Calu3 (cell line): ENCODE data around the gene RPTOR. TPM values are rescaled to one million over a fixed set of nuclear protein-coding genes. Genes with fewer than 3 reads are reported as not detected.
"Not testable (repeated sequence)": the region's sequence is repeated elsewhere in the genome, so short reads cannot be mapped to it uniquely, and the experiment has no call there.

Source experiments
- BruUV-seq: library from RNA; stranded (reverse); fragments of 400-500 nt; replicated peaks from 2 replicates; lab custom pipeline; 2021; lab: Mats Ljungman, UMichigan
- CTCF ChIA-PET: fragments of 300-600 bp; sonication (Branson Sonifier 250); formaldehyde crosslinking; loops from one replicate; lab custom pipeline; 2022; ENCODE audit warnings: antibody characterized with exemption; lab: Charles Lee
- DNase-seq: peaks from one replicate; pipeline ENCODE4 v3.0.0; 2022
- H3K27ac Mint-ChIP-seq: one replicate; pipeline ENCODE4 v1.8.0; 2022; ENCODE audit warnings: mixed read lengths; ENCODE audit not compliant: unreplicated experiment
- H3K27me3 Mint-ChIP-seq: one replicate; pipeline ENCODE4 v1.8.0; 2022; ENCODE audit warnings: mixed read lengths; ENCODE audit not compliant: unreplicated experiment
- H3K36me3 Mint-ChIP-seq: one replicate; pipeline ENCODE4 v1.8.0; 2022; ENCODE audit warnings: mild to moderate bottlenecking, moderate library complexity, mixed read lengths; ENCODE audit not compliant: insufficient read depth, unreplicated experiment
- H3K4me1 Mint-ChIP-seq: one replicate; pipeline ENCODE4 v1.8.0; 2022; ENCODE audit warnings: mild to moderate bottlenecking, low read depth, mixed read lengths; ENCODE audit not compliant: unreplicated experiment
- H3K4me3 Mint-ChIP-seq: one replicate; pipeline ENCODE4 v1.8.0; 2022; ENCODE audit warnings: mild to moderate bottlenecking, low read depth, moderate library complexity, mixed read lengths; ENCODE audit not compliant: unreplicated experiment
- H3K9me3 Mint-ChIP-seq: one replicate; pipeline ENCODE4 v1.8.0; 2022; ENCODE audit warnings: low read depth, mixed read lengths; ENCODE audit not compliant: unreplicated experiment
- intact Hi-C: fragments of 100-400 bp; cut with micrococcal nuclease; formaldehyde crosslinking; loops from one replicate; pipeline ENCODE4 v1.10.0; 2022; ENCODE audit not compliant: unreplicated experiment
- total RNA-seq: library from RNA; stranded (reverse); gene quantifications from 2 replicates; pipeline ENCODE4 v1.2.3, GENCODE V29; 2022
- TF ChIP-seq, protein P1 (sequence below): fragments of 200-600 bp; IDR thresholded peaks from one replicate; pipeline ENCODE4 v1.8.0; 2022; ENCODE audit warnings: antibody characterized with exemption; ENCODE audit not compliant: unreplicated experiment

RPTOR gene
- total RNA-seq, 1 experiment from 2014 or later, result 41.8 TPM

DNA sequence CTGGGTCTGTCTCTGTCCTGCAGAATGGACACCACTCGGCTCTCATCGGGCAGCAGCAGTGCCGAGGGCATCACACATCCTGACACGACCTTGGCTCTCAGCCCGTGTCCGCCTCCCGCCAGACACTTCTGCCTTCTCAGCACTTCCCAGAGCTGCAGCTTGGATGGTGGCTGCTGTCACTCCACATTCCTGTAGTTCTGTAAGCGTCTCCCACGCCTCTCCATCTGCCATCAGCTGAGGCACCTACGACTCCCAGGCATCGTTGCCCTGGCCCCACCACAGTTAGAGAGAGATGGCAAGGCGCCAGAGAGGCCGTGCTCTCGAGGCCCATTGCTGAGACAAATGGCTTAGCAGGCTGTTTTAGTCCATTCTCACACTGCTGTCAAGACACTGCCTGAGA lies 251.1 kb downstream of the RPTOR start:
- H3K4me1 Mint-ChIP-seq, result peaks cover 35% of the 10 kb centered on the region
- CTCF ChIA-PET, result no interaction called here
- BruUV-seq, result no TSS peak
- H3K27ac Mint-ChIP-seq, result no peak overlapping the region
- intact Hi-C loops, result no loop called here
- peaks cover 11% of the 10 kb centered on the region for H3K36me3 Mint-ChIP-seq
- DNase-seq, result no peak
- no peak overlapping the region for H3K4me3 Mint-ChIP-seq
- H3K9me3 Mint-ChIP-seq, result no peaks in the 10 kb centered on the region
- no peaks in the 10 kb centered on the region for H3K27me3 Mint-ChIP-seq
- TF ChIP-seq, protein P1, sequence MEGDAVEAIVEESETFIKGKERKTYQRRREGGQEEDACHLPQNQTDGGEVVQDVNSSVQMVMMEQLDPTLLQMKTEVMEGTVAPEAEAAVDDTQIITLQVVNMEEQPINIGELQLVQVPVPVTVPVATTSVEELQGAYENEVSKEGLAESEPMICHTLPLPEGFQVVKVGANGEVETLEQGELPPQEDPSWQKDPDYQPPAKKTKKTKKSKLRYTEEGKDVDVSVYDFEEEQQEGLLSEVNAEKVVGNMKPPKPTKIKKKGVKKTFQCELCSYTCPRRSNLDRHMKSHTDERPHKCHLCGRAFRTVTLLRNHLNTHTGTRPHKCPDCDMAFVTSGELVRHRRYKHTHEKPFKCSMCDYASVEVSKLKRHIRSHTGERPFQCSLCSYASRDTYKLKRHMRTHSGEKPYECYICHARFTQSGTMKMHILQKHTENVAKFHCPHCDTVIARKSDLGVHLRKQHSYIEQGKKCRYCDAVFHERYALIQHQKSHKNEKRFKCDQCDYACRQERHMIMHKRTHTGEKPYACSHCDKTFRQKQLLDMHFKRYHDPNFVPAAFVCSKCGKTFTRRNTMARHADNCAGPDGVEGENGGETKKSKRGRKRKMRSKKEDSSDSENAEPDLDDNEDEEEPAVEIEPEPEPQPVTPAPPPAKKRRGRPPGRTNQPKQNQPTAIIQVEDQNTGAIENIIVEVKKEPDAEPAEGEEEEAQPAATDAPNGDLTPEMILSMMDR, result no peak

DNA sequence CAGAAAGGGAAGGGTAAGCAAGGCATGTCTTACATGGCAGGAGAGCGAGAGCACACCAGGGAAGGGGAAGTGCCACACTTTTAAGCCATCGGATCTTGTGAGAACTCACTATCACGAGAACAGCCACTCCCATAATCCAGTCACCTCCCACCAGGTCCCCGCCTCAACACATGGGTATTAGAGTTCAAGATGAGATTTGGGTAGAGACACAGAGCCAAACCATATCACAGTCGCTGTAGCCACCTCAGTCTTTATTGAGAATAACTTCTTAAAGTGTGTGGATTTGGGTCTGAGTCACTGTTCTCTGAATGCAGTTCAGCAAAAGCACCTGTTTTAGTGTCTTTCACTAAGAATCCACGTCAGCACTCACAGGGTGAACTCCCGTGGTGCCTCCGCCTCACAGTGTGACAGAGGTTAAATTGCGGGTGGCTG lies 251.8 kb downstream of the RPTOR start:
- H3K9me3 Mint-ChIP-seq, result no peaks in the 10 kb centered on the region
- no peaks in the 10 kb centered on the region for H3K27me3 Mint-ChIP-seq
- CTCF ChIA-PET, result no interaction called here
- no peak overlapping the region for H3K4me3 Mint-ChIP-seq
- peaks cover 11% of the 10 kb centered on the region for H3K36me3 Mint-ChIP-seq
- TF ChIP-seq, protein P1, result no peak
- no peak for DNase-seq
- intact Hi-C loops, result no loop called here
- H3K27ac Mint-ChIP-seq, result no peak overlapping the region
- peaks cover 28% of the 10 kb centered on the region for H3K4me1 Mint-ChIP-seq
- no TSS peak for BruUV-seq

- H3K4me3 Mint-ChIP-seq, H3K9me3 Mint-ChIP-seq, DNase-seq, BruUV-seq, H3K36me3 Mint-ChIP-seq, CTCF ChIA-PET, intact Hi-C loops, H3K27ac Mint-ChIP-seq, H3K27me3 Mint-ChIP-seq: not testable (repeated sequence)
- peaks cover 20% of the 10 kb centered on the region for H3K4me1 Mint-ChIP-seq
These were observed 252.6 kb downstream of the RPTOR start for GRCh38 chr17:80797222-80797621.

- Mint-ChIP-seq H3K36me3 (peaks cover 11% of the 10 kb centered on the region), H3K4me3 (no peak overlapping the region), H3K27ac (no peak overlapping the region), H3K9me3 (no peaks in the 10 kb centered on the region), H3K27me3 (no peaks in the 10 kb centered on the region), H3K4me1 (peaks cover 15% of the 10 kb centered on the region)
- DNase-seq, result no peak
- intact Hi-C loops, result no loop called here
- TF ChIP-seq, protein P1, result no peak
- CTCF ChIA-PET, result no interaction called here
- BruUV-seq, result no TSS peak
These were observed 253.3 kb downstream of the RPTOR start for GRCh38 chr17:80797741-80798594.
